Naive thymus-derived CD4-positive, alpha-beta T cell (primary cell): Measurements from ENCODE around the gene CLTCL1. TPM values are rescaled to one million over a fixed set of nuclear protein-coding genes. Genes with fewer than 3 reads are reported as not detected.

Experiments used
- ATAC-seq: fragments of 150-1000 bp; cut with Tn5 transposase; 2 replicates; pipeline ENCODE4 v1.10.0; 2021; ENCODE audit warnings: mild to moderate bottlenecking, moderate library complexity
- CTCF ChIA-PET: fragments of 350-600 bp; sonication (Branson Sonifier 250); formaldehyde crosslinking; loops from one replicate; lab custom pipeline; 2021; ENCODE audit warnings: antibody characterized with exemption; lab: Charles Lee
- POLR2A ChIA-PET: fragments of 350-600 bp; sonication (Branson Sonifier 250); formaldehyde crosslinking; loops from one replicate; lab custom pipeline; 2021; ENCODE audit warnings: antibody characterized with exemption, inconsistent platforms; lab: Charles Lee
- DNase-seq, 9 donors: peaks; one replicate each; pipeline versions ENCODE4 v3.0.0 to v3.0.0-alpha.2; 2020 to 2022; ENCODE audit warnings: mixed read lengths in 1 of 9
- H3K27ac ChIP-seq: one replicate; pipeline ENCODE4 v1.7.0; 2013; ENCODE audit warnings: mild to moderate bottlenecking, low read depth, low read length, moderate library complexity
- H3K27me3 ChIP-seq, 2 donors: one replicate each; pipeline ENCODE4 v1.7.0; 2013; ENCODE audit warnings: low read length in 2 of 2, mild to moderate bottlenecking in 2 of 2, moderate library complexity in 2 of 2; ENCODE audit not compliant: control insufficient read depth in 2 of 2, insufficient read depth in 2 of 2
- H3K36me3 ChIP-seq, 3 experiments: 1 replicate in 2 of 3; 2 replicates in 1 of 3; pipeline ENCODE4 v1.7.0; 2013; ENCODE audit warnings: low read length in 3 of 3, mild to moderate bottlenecking in 3 of 3, moderate library complexity in 1 of 3; ENCODE audit not compliant: insufficient read depth in 3 of 3, control insufficient read depth in 2 of 3
- H3K4me1 ChIP-seq, 2 donors: one replicate each; pipeline ENCODE4 v1.7.0; 2013; ENCODE audit warnings: low read length in 2 of 2, mild to moderate bottlenecking in 2 of 2, moderate library complexity in 1 of 2; ENCODE audit not compliant: control insufficient read depth in 2 of 2, insufficient read depth in 2 of 2
- H3K4me3 ChIP-seq: 2 replicates; pipeline ENCODE4 v1.7.0; 2013; ENCODE audit warnings: mild to moderate bottlenecking, low read length
- H3K9me3 ChIP-seq, 3 experiments: 1 replicate in 2 of 3; 2 replicates in 1 of 3; pipeline ENCODE4 v1.7.0; 2013; ENCODE audit warnings: low read length in 3 of 3; ENCODE audit not compliant: control insufficient read depth in 2 of 3
- H3K27ac Mint-ChIP-seq, 9 donors: one replicate each; pipeline ENCODE4 v1.8.0; 2020 to 2022; ENCODE audit warnings: mixed read lengths in 9 of 9, mild to moderate bottlenecking in 8 of 9, moderate library complexity in 5 of 9, inconsistent platforms in 2 of 9
- H3K27me3 Mint-ChIP-seq, 5 donors: one replicate each; pipeline ENCODE4 v1.8.0; 2021 to 2022; ENCODE audit warnings: mixed read lengths in 5 of 5, mild to moderate bottlenecking in 1 of 5
- H3K36me3 Mint-ChIP-seq, 5 donors: one replicate each; pipeline ENCODE4 v1.8.0; 2020 to 2022; ENCODE audit warnings: mixed read lengths in 5 of 5, mild to moderate bottlenecking in 3 of 5, inconsistent platforms in 1 of 5
- H3K4me1 Mint-ChIP-seq, 7 donors: one replicate each; pipeline ENCODE4 v1.8.0; 2020 to 2022; ENCODE audit warnings: mixed read lengths in 7 of 7, mild to moderate bottlenecking in 3 of 7, inconsistent platforms in 1 of 7
- H3K4me3 Mint-ChIP-seq, 10 donors: one replicate each; pipeline ENCODE4 v1.8.0; 2020 to 2022; ENCODE audit warnings: mild to moderate bottlenecking in 10 of 10, mixed read lengths in 10 of 10, moderate library complexity in 6 of 10, inconsistent platforms in 2 of 10
- H3K9me3 Mint-ChIP-seq, 11 donors: one replicate each; pipeline ENCODE4 v1.8.0; 2020 to 2022; ENCODE audit warnings: mixed read lengths in 11 of 11, mild to moderate bottlenecking in 4 of 11, inconsistent platforms in 1 of 11, moderate library complexity in 1 of 11
- intact Hi-C, 2 donors: fragments of 100-400 bp; cut with micrococcal nuclease; formaldehyde crosslinking; loops; one replicate each; pipeline ENCODE4 v1.15.1; 2023
- polyA plus RNA-seq, 2 donors: library from polyadenylated mRNA; unstranded; fragments of 300-500 nt; fragmentation: Illumina TruSeq; gene quantifications; one replicate each; pipeline ENCODE4 v1.2.3, GENCODE V29; 2021
- total RNA-seq, 6 experiments: library from RNA in 5 of 6; stranded (reverse) in 5 of 6; gene quantifications; 1 replicate in 5 of 6; 2 replicates in 1 of 6; pipeline ENCODE4 v1.2.3 and lab custom pipeline; 2021 to 2026

CLTCL1 gene
- total and polyA plus RNA-seq, 7 experiments from 2014 or later = 0.22 to 3.1 (median 1.2) TPM

DNA sequence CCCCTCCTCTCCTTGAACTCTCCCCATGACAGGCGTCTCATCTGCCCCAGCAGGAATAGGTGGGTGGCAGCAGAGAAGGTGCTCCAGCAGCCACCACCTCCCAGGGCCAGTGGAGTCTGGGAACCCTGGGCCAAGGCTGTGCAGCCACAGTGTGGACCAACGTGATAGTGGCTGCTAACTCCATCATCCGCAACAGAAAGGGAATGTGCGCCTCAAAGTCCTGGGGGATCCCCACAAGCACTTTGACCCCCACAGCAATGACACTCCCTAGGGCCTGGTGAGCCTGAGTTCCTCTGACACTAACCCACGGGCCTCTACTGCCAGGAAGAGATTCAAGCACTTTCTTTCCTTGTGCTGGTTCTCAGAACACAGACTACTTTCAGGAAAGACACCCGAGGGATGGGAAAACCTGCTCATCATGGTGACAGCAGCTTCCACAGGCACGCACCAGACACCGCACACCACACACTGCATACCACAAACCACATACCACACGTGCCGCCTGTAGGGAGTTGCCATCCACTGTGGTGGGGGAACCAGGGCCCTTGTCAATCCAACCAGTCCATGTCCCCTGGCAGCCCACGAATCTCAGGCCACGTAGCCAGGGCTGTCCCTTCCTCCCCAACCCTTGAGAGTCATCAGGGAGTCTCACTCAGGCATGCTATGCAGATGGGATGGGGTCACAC, 109.6 kb downstream of the CLTCL1 start:
- Histone ChIP-seq H3K27me3 (no peaks in the 10 kb centered on the region), H3K27ac (no peak overlapping the region), H3K4me3 (no peak overlapping the region), H3K4me1 (peaks cover 7 to 9% of the 10 kb centered on the region in 2 donors), H3K36me3 (no peaks in the 10 kb centered on the region), H3K9me3 (no peaks in the 10 kb centered on the region)
- no peaks in the 10 kb centered on the region for H3K36me3 Mint-ChIP-seq
- DNase-seq (no peak), ATAC-seq (no peak)
- no peaks in the 10 kb centered on the region for H3K9me3 Mint-ChIP-seq
- H3K27ac Mint-ChIP-seq = peak overlapping the region in 3 of 9 donors; percentile 54 to 89 (median 62)
- H3K4me1 Mint-ChIP-seq = peaks cover 13 to 23% (median 19%) of the 10 kb centered on the region in 7 donors
- ChIA-PET CTCF (no interaction called here), POLR2A (no interaction called here)
- intact Hi-C loops = no loop called here
- no peaks in the 10 kb centered on the region for H3K27me3 Mint-ChIP-seq
- peak overlapping the region in 2 of 10 donors; percentile 50 to 63 for H3K4me3 Mint-ChIP-seq

DNA sequence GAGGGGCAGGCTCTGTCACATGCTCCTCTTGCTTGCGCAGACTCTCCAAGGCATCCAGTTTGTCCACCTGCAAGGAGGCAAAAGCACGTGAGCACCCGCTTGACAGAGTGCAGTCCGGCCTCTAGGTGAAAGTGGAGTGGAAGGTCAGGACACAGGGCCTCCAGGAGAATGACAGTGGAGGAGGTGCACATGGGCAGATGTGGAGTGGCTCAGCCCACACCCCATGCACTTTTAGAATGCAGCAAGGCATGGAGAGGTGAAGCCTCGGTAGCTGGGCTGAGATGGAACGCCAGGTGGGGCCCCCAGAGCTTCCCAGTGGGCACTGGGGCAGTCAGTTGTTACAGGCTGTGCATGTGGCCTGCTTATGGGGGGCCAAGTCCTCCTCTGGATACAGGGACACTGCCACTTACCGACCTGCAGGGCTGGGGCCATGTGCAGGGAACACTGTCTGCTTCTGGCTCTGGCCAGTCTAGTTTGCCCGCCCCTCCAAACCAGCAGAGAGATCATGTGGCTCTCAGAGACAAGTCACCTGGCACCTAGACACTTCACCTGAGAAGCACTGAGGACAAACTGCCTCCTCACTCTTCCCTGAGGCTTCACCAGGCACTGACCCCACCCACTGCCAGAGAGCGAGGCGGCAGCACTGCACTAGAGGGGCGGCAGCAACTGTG, 110.6 kb downstream of the CLTCL1 start:
- H3K9me3 Mint-ChIP-seq = no peaks in the 10 kb centered on the region
- H3K27me3 ChIP-seq = no peaks in the 10 kb centered on the region
- ChIA-PET CTCF (no interaction called here), POLR2A (no interaction called here)
- peaks cover 7 to 9% of the 10 kb centered on the region in 2 donors for H3K4me1 ChIP-seq
- peaks cover 13 to 25% (median 23%) of the 10 kb centered on the region in 7 donors for H3K4me1 Mint-ChIP-seq
- H3K4me3 ChIP-seq = no peak overlapping the region
- intact Hi-C loops = no loop called here
- no peak overlapping the region for H3K27ac ChIP-seq
- H3K4me3 Mint-ChIP-seq = peak overlapping the region in 2 of 10 donors; percentile 7 to 39
- no peaks in the 10 kb centered on the region for H3K36me3 ChIP-seq
- no peaks in the 10 kb centered on the region for H3K36me3 Mint-ChIP-seq
- DNase-seq = no peak
- no peaks in the 10 kb centered on the region for H3K27me3 Mint-ChIP-seq
- no peaks in the 10 kb centered on the region for H3K9me3 ChIP-seq
- no peak for ATAC-seq
- H3K27ac Mint-ChIP-seq = peak overlapping the region in 2 of 9 donors; percentile 45 to 50

DNA sequence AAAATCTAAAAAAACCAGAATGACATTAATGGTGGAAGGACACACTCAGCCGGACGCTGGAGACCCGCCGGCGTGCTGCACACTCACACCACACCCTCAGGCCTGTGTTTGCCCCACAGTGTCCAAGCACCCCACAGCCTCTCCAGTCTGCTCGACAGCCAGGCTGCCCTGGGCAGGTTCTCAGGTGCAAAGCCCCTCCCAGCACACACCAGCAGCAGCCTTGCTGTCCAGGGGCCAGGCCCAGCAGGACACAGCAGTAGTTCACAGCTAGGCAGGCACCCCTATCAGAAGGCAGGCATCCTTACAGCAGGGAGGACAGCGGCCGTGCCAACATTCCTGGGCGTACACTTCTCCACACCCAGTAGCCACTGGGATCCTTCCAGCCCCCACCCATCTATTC, 111.3 kb downstream of the CLTCL1 start:
- Histone ChIP-seq H3K9me3 (no peaks in the 10 kb centered on the region), H3K36me3 (no peaks in the 10 kb centered on the region), H3K27me3 (no peaks in the 10 kb centered on the region), H3K4me3 (no peak overlapping the region), H3K4me1 (peaks cover 7 to 9% of the 10 kb centered on the region in 2 donors), H3K27ac (no peak overlapping the region)
- no peaks in the 10 kb centered on the region for H3K36me3 Mint-ChIP-seq
- CTCF ChIA-PET = interaction anchor here (0.6 to 0.7 kb wide), 2 partner anchors 122 to 210 kb away, joined by 3 read pairs; no protein-coding TSS in a partner anchor
- no peaks in the 10 kb centered on the region for H3K27me3 Mint-ChIP-seq
- DNase-seq = no peak
- POLR2A ChIA-PET = interaction anchor here (1.5 kb wide), 1 partner anchor 36 kb away, joined by 5 read pairs; the partner anchor contains the start of gene ESS2
- no peak for ATAC-seq
- intact Hi-C loops = no loop called here
- no peak overlapping the region for H3K27ac Mint-ChIP-seq
- H3K4me1 Mint-ChIP-seq = peaks cover 13 to 25% (median 23%) of the 10 kb centered on the region in 7 donors
- H3K4me3 Mint-ChIP-seq = no peak overlapping the region
- no peaks in the 10 kb centered on the region for H3K9me3 Mint-ChIP-seq

DNA sequence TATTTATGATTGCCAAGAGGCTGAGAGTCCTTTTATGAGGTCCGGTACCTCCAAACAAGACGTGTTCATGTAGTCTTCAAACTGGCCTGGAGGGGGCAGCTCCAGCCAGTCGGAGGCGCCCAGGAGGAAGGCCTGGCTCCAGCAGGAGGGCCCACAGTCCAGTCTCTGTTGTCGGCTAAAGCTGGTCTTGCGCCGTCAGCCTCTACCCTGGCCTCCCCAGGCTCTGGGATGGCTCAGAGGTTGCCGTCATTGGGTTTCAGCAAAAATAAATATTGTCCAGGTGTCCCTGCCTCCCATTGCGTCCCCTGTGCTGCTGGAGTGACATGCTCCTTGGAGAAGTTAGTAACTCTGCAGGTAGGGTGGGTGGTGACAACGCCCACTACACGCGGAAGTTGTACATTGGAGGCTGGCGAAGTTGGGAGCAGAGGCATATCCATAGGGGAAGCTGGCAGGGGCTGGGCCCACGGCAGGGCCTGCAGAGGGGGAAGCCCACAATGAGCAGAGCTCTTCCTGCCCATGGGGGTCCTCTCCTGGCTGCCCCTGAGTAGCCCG, 111.9 kb downstream of the CLTCL1 start:
- peak overlapping the region; percentile 58 for H3K4me3 ChIP-seq
- peak; percentile 58 for ATAC-seq
- H3K36me3 Mint-ChIP-seq = no peaks in the 10 kb centered on the region
- peaks cover 7 to 9% of the 10 kb centered on the region in 2 donors for H3K4me1 ChIP-seq
- H3K9me3 ChIP-seq = no peaks in the 10 kb centered on the region
- H3K27me3 ChIP-seq = no peaks in the 10 kb centered on the region
- H3K36me3 ChIP-seq = no peaks in the 10 kb centered on the region
- peak in 5 of 9 donors; percentile 30 to 55 (median 36) for DNase-seq
- H3K27ac Mint-ChIP-seq = peak overlapping the region; percentile 31 to 92 (median 85)
- CTCF ChIA-PET = interaction anchor here (0.7 kb wide), 1 partner anchor 122 kb away, joined by 3 read pairs; no protein-coding TSS in a partner anchor
- no peaks in the 10 kb centered on the region for H3K27me3 Mint-ChIP-seq
- intact Hi-C loops = loop anchor here (1.0 to 5.0 kb wide), 9 partner anchors 57 to 539 kb away; partner anchors contain the start of genes C22orf39 (in 2 of the 2), DGCR2 (in 2 of the 2), CDC45 (in 1 of the 2) and CLTCL1 (in 1 of the 2)
- POLR2A ChIA-PET = interaction anchor here (1.5 kb wide), 1 partner anchor 35 kb away, joined by 5 read pairs; the partner anchor contains the start of gene ESS2
- H3K4me3 Mint-ChIP-seq = peak overlapping the region; percentile 83 to 92 (median 86)
- peak overlapping the region; percentile 63 for H3K27ac ChIP-seq
- no peaks in the 10 kb centered on the region for H3K9me3 Mint-ChIP-seq
- H3K4me1 Mint-ChIP-seq = peaks cover 13 to 26% (median 23%) of the 10 kb centered on the region in 7 donors

DNA sequence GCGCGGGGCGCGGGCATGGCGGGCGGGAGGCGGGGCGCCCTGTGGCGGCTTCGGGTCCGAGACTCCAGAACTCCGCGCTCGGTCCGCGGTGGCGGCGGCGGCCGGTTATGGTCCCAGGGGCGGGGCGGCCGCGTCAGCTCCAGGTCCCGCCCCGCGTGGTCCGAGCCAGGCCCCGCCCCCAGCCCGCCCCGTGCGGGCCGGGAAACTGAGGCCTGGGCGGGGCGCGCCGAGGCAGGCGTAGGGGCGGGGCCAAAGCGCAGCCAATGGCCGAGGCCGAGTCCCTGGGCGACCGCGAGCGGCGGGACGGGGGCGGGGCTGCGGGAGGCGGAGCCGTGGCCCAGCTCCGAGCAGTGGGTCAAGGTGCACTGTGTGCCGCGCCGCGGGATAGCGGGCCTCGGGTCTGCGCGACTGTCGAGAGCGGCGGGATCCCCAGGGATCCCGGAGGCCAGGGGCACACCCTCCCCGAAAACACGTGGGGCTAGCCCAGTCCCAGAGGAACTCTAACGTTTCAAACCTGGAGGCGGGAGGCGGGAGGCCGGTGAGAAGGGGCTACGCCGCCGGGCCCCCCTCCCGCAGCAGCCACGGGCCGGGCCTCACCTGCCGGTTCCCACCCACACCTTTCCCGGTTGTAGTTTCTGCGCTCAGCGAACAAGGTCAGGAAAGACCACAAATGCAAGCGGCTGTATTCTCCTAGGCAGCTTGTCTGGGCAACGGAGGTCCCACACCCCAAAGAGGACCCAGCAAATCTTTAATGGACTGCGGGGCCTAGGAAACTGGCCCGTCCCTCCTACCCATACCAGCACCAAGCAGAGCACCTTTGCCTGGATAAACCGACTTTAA, 112.6 kb downstream of the CLTCL1 start, which contains the start of gene SLC25A1:
TSS of gene SLC25A1 (minus strand) at position 80 of the 840 bp plus-strand sequence. CDS start at position 17, 63 bp downstream.
- peaks cover 7 to 9% of the 10 kb centered on the region in 2 donors for H3K4me1 ChIP-seq
- ATAC-seq (peak; percentile 82), DNase-seq (peak in 8 of 9 donors; percentile 42 to 96 (median 49))
- POLR2A ChIA-PET = interaction anchor here (0.8 to 1.5 kb wide), 4 partner anchors 10 to 90 kb away, joined by 3 to 5 read pairs (median 3); partner anchors contain the start of gene ESS2
- CTCF ChIA-PET = interaction anchor here (0.8 kb wide), 1 partner anchor 68 kb away, joined by 3 read pairs; no protein-coding TSS in a partner anchor
- H3K36me3 ChIP-seq = no peaks in the 10 kb centered on the region
- H3K27ac ChIP-seq = peak within 1 kb of the TSS; percentile 63
- H3K27me3 ChIP-seq = no peaks in the 10 kb centered on the region
- H3K9me3 Mint-ChIP-seq = no peaks in the 10 kb centered on the region
- H3K4me1 Mint-ChIP-seq = peaks cover 13 to 28% (median 23%) of the 10 kb centered on the region in 7 donors
- no peaks in the 10 kb centered on the region for H3K27me3 Mint-ChIP-seq
- no peaks in the 10 kb centered on the region for H3K9me3 ChIP-seq
- peak within 1 kb of the TSS; percentile 58 for H3K4me3 ChIP-seq
- H3K36me3 Mint-ChIP-seq = no peaks in the 10 kb centered on the region
- peak within 1 kb of the TSS; percentile 31 to 92 (median 85) for H3K27ac Mint-ChIP-seq
- intact Hi-C loops = loop anchor here (1.0 to 5.0 kb wide), 11 partner anchors 35 to 540 kb away; partner anchors contain the start of genes C22orf39 (in 2 of the 2), CLTCL1 (in 2 of the 2), DGCR2 (in 2 of the 2) and ESS2 (in 2 of the 2)
- H3K4me3 Mint-ChIP-seq = peak within 1 kb of the TSS; percentile 83 to 92 (median 86)
